ENCODE results near the gene ATG9A. TPM values are rescaled to one million over a fixed set of nuclear protein-coding genes. Genes with fewer than 3 reads are reported as not detected.

The ATG9A gene
- total RNA-seq, 1 experiment from 2014 or later = 46.4 TPM

DNA sequence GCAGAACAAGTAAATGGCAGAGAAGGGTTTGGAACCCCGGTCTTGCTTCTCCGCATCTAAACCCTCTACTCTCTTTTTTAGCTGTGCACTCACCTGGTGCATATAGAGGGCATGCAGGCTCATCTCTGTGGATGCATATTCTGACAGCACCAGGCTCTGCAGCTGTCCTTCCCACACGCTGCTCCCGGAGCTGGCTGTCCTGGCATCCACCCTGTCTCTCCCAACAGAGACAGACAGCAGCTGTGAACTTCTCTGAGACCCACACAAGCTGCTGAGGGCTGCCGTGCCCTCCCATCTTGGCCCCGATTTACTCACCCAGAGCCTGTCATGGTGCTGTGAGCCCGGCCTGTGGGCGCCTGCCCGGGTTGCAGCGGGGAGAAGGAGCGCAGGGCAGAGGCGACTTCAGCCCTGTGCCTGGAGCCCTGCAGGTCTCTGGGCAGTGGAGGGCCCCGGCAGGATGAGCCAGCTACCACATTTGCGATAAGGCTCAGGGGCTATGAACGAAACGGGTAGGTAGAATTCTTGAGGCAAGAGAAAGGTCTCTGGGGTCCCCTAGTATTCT, 7.4 kb downstream of the ATG9A start:
- no peaks in the 10 kb centered on the region for H3K79me1 ChIP-seq (ENCODE audit: insufficient read depth, low read depth, low read length, poor library complexity, severe bottlenecking)
- no peak overlapping the region for H3K9ac ChIP-seq (ENCODE audit: extremely low read depth, insufficient read length, low read length)
- H3K23ac ChIP-seq (ENCODE audit: insufficient read length, low read depth, low read length) = no peak overlapping the region
- no peak overlapping the region for H3K4ac ChIP-seq (ENCODE audit: low read depth, low read length)
- H4K20me1 ChIP-seq (ENCODE audit: control insufficient read depth, insufficient read depth, insufficient read length) = no peaks in the 10 kb centered on the region
- no peak overlapping the region for H2AK5ac ChIP-seq (ENCODE audit: insufficient read length, low read length)
- no peak overlapping the region for H2BK12ac ChIP-seq (ENCODE audit: insufficient read length, low read depth, low read length)
- no peak overlapping the region for H3K4me2 ChIP-seq (ENCODE audit: insufficient read depth, insufficient read length, low read length)
- Mint-ChIP-seq H3K4me1 (peaks cover 13% of the 10 kb centered on the region in 2 experiments), H3K4me3 (no peak overlapping the region), H3K36me3 (ENCODE audit: insufficient read depth in 1 of 3, low read depth in 3 of 3) (peaks cover 31 to 64% (median 63%) of the 10 kb centered on the region in 3 experiments), H3K27ac (no peak overlapping the region), H3K9me3 (no peaks in the 10 kb centered on the region), H3K27me3 (ENCODE audit: low read depth) (peaks cover 3% of the 10 kb centered on the region; the same call in 1 of the 2 replicates)
- no peak overlapping the region for H3T11ph ChIP-seq (ENCODE audit: low read length)
- no peaks in the 10 kb centered on the region for H3K79me2 ChIP-seq (ENCODE audit: insufficient read depth, low read length)
- WGBS (ENCODE audit: extremely low coverage, insufficient read length, low lambda C conversion rate) = no CpG with 5 or more reads among the region's 16 CpGs
- H2BK120ac ChIP-seq (ENCODE audit: low read depth, low read length, poor library complexity, severe bottlenecking) = no peak overlapping the region
- H4K5ac ChIP-seq (ENCODE audit: insufficient read length, low read depth, low read length) = no peak overlapping the region
- no peak overlapping the region for H2BK15ac ChIP-seq (ENCODE audit: low read depth, low read length)
- H3K18ac ChIP-seq (ENCODE audit: insufficient read length, low read depth, low read length) = no peak overlapping the region
- H4K8ac ChIP-seq (replicated peaks; ENCODE audit: insufficient read length, low read depth, low read length) = no peak overlapping the region
- H3K9me3 ChIP-seq (ENCODE audit: control insufficient read depth, low read depth, low read length) = no peaks in the 10 kb centered on the region
- TF ChIP-seq, protein P1, sequence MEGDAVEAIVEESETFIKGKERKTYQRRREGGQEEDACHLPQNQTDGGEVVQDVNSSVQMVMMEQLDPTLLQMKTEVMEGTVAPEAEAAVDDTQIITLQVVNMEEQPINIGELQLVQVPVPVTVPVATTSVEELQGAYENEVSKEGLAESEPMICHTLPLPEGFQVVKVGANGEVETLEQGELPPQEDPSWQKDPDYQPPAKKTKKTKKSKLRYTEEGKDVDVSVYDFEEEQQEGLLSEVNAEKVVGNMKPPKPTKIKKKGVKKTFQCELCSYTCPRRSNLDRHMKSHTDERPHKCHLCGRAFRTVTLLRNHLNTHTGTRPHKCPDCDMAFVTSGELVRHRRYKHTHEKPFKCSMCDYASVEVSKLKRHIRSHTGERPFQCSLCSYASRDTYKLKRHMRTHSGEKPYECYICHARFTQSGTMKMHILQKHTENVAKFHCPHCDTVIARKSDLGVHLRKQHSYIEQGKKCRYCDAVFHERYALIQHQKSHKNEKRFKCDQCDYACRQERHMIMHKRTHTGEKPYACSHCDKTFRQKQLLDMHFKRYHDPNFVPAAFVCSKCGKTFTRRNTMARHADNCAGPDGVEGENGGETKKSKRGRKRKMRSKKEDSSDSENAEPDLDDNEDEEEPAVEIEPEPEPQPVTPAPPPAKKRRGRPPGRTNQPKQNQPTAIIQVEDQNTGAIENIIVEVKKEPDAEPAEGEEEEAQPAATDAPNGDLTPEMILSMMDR (conservative IDR thresholded peaks at IDR 0.05) = no peak
- H3K56ac ChIP-seq (ENCODE audit: insufficient read length, low read depth, low read length) = no peak overlapping the region
- H3K4me1 ChIP-seq (ENCODE audit: insufficient read depth, low read length) = no peaks in the 10 kb centered on the region
- DNase-seq = no peak
- H3K23me2 ChIP-seq (ENCODE audit: insufficient read length, low read depth, low read length, poor library complexity, severe bottlenecking) = peaks cover 7% of the 10 kb centered on the region
- no peak overlapping the region for H2BK20ac ChIP-seq (ENCODE audit: low read depth, low read length, poor library complexity, severe bottlenecking)
- H3K27me3 ChIP-seq (ENCODE audit: insufficient read depth, low read length) = no peaks in the 10 kb centered on the region
- H2AFZ ChIP-seq (ENCODE audit: low read length) = no peak overlapping the region
- H3K27ac ChIP-seq (ENCODE audit: insufficient read length, low read depth, low read length) = no peak overlapping the region
- no peak overlapping the region for H4K91ac ChIP-seq (ENCODE audit: insufficient read length, low read depth, low read length)
- no peak overlapping the region for H3K14ac ChIP-seq (ENCODE audit: insufficient read depth, low read length)
- H2BK5ac ChIP-seq (ENCODE audit: insufficient read length, low read length) = no peak overlapping the region

Measured in H9 (cell line).